GM18508 (cell line): ENCODE data around the gene OR51L1.
"Not testable (repeated sequence)": the region's sequence is repeated elsewhere in the genome, so short reads cannot be mapped to it uniquely, and the experiment has no call there.

ENCODE experiments used
- ATAC-seq: cut with Tn5 transposase; IDR thresholded peaks from one replicate; pipeline ENCODE4 v1.9.1; 2021; ENCODE audit warnings: moderate number of reproducible peaks; ENCODE audit not compliant: insufficient read depth, unreplicated experiment

OR51L1 gene, protein sequence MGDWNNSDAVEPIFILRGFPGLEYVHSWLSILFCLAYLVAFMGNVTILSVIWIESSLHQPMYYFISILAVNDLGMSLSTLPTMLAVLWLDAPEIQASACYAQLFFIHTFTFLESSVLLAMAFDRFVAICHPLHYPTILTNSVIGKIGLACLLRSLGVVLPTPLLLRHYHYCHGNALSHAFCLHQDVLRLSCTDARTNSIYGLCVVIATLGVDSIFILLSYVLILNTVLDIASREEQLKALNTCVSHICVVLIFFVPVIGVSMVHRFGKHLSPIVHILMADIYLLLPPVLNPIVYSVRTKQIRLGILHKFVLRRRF

DNA sequence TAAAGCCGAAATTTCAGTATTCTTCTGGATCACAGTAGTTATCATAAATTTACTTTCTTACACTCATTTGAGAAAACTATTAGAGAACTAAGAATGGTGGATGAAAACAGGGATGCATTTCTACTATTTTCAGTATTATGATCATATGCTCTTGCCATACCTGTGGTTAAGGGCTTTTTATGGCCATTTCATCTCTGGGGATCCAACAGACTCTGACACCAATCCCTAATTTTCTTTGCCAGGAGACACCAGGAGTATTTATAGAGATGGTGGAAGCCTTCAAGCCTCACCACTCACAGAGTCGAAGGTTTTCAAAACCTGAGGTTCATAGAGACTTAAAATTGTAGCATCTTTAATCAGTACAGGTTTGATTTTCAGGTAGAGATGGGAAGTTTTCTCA, at the start of gene OR51L1:
TSS of gene OR51L1 (plus strand) at position 301 of the 400 bp plus-strand sequence. CDS start 4,132 bp downstream, outside the sequence.
- ATAC-seq, result no peak

DNA sequence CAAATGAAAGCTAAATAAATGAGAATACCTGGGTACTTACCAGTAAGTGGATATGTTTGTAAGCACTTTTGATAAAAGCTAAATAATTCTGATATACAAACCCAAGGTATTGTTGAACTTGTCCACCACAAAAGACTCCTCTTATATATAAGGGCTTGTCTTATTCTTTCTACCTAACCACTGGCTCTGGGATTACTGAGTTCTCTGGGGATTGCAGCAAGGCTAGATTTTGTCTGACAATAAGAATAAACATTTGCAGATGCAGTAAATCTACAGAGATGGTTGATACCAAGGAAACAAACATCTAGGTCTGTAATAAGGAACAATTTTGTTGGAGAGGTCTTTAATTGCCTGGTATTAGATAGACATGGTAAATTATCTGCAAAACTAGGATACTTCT, 47.1 kb upstream of the OR51L1 start, which contains the start of gene OR51A4:
TSS of gene OR51A4 (minus strand) at position 101 of the 400 bp plus-strand sequence. CDS start 505 bp downstream, outside the sequence.
- no peak for ATAC-seq

DNA sequence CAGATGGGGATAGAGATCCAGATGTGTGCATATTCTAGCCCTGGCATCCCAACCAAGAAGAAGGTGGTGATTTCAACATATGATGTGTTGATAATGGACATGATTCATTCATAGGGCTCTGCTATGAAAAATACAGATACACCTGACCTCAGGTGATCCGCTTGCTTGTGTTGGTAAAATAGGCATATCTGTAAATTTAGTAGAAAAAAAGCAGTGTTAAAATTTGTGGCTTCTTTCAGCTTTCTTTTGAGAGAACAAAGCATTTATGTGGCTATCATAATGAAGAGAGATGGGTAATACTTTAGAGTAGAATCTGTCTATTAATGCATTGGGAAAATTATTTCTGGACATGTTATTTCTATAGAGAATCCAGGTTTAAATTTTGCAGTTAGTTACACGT, 39.0 kb upstream of the OR51L1 start, which contains the start of gene OR51A2:
TSS of gene OR51A2 (minus strand) at position 101 of the 400 bp plus-strand sequence. CDS start at position 101, 0 bp downstream.
- not testable (repeated sequence) for ATAC-seq

DNA sequence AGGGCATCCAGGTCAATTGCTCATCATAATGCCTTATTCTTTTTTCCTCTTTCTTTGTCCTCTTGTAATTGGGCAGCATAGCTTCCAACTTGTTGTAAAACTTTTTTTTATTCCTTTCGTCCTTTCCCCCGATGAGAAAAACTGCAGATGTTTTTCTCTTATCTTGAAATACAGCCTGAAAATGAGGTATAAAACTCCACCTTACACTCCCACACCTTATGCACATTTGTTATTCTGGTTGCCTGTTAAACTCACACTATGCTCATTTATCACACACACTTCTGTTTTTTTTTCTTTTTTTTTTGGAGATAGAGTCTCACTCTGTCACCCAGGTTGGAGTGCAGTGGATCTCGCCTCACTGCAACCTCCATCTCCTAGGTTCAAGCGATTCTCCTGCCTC, 37.3 kb upstream of the OR51L1 start:
- no peak for ATAC-seq

DNA sequence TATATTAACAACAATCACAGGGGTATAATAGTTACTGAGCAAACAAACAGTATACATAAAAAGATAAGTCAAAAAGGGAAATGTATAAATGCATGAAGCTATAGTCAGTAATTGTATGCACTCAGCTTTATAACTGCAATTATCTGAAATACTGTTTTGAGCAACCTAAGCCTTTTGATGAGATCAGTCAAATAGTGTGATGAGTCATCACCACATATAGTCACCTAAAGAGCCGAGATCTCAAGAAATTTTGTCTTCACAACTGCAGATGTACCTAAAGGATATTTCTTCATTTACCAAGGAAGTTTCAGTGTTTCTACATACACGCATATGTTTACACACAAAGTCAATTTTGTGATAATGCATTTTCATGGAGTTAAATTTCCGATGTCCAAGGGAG, 33.8 kb upstream of the OR51L1 start:
- no peak for ATAC-seq

DNA sequence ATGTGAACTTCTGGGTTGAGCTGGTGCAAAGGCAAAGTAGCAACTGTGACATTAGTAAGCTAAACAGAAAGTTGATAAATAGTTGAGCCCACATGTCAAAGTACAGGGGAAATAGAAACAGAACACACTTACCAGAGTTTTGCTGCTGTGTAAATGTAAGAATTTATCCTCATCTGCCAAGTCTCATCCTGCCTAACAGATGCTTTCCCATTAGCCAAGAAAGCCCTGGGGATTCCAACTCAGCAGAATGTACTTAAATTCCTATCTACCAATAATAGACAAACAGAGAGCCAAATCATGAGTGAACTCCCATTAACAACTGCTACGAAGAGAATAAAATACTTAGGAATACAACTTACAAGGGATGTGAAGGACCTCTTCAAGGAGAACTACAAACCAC, 31.8 kb upstream of the OR51L1 start:
- ATAC-seq, result no peak

DNA sequence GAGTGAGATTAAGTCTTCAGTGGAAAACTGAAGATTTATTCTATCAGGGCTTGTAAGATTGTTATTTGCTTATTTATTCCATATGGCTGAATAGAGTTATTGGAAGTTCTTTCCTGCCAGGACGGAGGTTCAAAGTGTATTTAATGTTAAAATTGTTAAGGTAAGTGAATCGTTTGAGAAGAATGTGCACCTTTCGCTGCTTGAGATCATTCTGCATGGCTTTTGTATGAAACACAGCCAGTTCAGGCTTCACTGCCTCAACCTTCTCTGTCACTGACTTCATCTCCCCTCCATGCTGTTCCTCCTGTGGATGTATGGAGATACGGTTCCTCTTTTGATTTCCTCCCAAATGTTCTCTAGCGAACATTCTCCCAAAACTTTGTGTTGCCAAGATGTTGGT, 19.2 kb upstream of the OR51L1 start:
- ATAC-seq, result no peak

DNA sequence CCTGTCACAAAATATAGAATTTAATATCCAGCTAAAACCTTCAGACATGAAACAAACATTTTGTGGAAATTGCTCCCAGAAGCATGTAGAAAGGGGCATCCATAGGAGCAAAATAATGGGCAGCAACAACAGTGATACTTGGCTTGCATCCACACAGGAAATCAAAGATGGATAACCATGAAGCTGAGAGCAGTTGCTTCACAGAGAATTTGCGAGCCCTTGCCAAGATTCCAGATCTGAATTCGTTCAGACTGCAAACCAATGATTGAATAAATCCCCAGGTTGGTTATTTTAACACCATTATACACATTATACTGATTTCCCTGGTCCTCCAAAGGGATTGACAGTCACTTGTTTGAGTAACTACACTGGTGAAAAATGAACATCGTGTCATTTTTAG, 15.6 kb upstream of the OR51L1 start:
- no peak for ATAC-seq

DNA sequence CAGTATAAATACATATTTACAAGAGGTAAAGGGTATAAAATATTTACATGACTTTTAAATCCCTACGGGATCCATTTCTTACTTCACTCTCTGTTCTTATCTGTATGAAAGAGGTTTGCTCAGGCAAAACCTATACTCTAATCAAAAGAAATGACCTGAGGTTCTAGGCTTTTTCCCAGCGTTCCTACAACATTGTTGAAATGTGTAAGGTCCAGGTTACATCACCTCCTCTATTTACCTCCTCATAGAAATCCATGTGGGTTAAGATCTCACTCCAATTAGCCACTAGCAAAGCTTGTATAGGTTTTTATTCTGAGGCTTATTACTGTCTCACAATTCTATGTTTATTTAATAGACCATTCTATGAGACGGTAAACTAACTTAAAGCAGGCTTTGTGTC, 12.0 kb upstream of the OR51L1 start:
- ATAC-seq, result no peak

DNA sequence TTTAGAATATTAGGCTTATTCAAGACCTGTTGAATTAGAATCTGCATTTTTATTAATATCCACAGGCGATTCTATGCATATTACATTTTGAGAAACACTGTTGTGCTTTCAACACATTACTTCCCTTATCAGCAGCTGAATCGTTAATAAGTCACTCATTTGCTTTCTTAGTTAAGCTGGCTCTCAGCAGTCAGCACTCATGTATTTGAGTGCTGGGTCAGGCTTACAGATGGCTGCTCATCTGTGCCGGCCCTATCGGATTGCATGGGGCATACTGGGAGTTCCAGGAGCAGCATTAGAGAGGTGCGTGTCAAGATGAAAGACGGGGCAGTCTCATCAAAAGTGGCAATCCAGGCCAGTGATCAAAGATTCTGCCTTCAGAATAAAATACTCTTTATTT, 10.8 kb upstream of the OR51L1 start:
- no peak for ATAC-seq

DNA sequence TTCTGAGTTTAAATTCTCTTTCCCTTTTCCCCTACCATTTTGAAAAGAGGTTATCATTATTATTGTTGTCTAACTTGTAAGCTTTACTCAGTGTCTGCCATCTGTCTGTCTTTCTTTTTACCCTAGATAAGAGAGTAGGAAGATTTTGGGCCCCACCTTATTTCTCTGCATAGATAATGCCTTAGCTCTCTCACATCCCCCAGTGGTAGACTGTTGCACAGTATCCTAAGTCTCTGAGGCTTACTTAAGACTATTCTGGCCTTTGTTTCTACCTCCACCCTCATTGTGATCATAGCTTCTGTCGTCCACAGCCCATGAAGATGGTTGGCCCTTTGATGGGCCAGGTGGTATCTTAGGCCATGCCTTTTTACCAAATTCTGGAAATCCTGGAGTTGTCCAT, 3.6 kb upstream of the OR51L1 start:
- no peak for ATAC-seq

DNA sequence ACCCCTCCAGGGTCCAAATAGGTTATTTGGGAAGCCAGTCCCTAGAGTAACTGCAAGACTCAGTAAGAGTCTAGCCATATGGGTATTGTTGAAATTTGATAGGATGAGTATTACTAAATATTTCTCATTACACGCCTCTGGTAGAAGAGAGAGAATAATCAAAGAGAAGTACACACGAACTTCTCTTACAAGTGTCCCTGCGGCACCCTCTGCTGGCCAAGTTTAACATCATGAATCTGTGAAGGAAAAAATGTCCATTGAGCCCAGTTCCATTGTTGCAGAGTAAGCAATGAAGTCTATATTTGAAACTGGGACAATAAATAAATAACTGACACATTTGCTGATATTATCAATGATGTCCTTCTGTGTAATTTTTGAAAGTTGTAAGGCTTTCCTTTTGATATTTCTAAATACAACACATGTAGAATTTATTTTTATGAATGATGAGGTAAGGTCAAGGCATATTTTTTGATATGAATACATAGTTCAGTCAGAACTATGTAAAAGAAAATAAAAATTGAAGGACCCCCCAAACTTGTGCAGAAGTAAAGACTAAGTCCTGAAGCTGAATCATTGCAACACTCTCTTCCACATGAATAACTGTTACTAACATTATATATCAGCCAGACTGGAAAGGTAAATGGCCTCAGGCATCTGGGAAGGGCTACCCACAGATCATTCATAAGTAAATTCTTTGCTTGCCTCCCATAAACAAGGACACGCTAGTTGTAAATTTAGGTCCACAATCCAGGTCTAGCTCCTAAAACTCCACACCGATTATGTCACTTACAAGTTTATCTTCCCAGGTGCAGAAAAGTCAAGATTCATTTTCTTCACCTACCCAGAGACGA, 10.0 kb downstream of the OR51L1 start:
- ATAC-seq, result no peak

DNA sequence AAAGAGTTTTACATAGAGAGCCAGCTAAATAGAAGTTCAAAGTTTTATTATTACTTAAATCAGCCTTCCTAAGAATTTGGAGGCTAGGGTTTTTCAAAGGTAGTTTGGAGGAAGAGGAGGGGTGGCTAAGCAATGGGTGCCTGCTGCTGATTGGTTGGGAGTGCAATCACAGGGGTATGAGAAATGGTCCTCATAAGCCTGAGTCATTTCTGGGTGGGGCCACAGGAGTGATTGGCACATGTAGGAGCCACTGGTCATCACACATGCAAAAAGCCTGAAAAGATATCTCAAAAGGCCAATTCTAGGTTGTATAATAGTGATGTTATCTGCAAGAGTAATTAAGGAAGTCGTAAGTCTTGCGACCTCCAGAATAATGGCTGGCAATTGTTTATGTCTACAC, 12.9 kb downstream of the OR51L1 start:
- ATAC-seq, result no peak

DNA sequence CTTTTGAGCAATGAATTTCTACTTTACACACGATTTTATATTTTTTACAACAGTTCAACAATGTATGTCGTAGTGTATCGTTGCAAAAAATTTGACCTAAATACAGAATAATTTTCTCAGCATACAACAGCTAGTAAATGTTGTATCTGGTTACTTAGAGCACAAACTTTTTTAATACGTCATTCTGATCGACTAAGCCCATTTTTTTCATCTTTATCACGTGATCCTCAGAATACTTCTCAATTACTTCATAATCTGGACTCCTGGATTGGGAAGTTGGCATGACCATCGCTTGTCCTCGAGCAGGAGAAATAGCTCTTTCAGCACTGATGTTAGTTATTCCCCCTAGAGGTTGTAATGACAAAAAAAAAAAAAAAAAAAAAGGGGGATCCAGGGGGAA, 16.6 kb downstream of the OR51L1 start:
- no peak for ATAC-seq

DNA sequence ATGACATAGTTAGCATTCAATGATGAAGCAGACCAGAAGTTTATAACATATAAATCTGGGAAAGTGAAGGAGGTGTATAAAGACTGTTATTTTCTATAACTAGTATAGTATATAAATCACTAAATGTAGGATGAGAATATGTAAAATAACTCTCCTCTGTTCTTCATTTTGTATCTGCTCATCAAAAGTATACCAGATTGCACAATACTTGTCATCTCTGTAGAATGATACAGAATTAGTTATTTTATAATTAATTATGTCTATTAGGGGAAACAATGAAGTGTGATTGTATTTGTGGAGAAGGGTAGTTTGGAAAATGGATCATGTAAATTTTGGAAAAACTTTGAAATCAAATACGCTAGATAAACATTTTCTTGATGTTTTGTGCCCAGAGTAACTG, 18.4 kb downstream of the OR51L1 start:
- no peak for ATAC-seq

DNA sequence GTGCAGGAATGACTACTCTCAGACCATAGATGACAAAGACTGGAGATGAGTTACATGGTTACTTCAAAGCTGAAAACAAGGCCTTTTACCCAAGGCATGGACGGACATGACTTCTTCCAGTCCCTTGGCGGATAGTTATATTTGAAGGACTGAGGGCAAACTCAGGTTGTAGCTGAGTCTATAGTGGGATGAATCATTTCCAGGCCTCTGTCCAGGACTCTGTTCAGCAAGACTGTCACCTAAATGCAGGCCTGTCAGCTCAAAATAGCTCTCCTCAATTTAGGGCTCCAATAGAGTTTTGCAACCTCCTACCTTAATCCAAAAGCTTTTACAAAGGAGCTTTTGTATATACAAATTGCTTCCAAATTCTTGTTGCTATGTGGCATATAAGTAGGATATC, 27.3 kb downstream of the OR51L1 start:
- ATAC-seq, result no peak

DNA sequence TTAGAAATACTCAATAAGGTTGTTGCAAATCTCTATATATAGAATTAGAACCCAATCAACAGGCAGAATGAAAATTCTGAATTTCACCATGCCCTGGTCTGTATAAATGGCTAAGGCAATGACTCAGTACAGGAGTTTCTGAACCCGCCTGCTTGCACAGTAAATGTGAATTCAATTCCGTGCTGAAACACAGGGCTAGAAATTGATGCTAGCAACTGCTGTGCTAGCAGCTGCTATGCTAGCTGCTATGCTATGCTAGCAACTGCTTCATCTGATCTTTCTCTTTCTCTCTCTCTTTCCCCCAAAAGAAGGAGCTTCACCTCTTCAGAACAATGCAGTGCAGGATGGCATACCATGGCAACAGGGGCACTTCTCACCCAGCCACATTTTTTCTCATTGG, 42.0 kb downstream of the OR51L1 start:
- no peak for ATAC-seq

DNA sequence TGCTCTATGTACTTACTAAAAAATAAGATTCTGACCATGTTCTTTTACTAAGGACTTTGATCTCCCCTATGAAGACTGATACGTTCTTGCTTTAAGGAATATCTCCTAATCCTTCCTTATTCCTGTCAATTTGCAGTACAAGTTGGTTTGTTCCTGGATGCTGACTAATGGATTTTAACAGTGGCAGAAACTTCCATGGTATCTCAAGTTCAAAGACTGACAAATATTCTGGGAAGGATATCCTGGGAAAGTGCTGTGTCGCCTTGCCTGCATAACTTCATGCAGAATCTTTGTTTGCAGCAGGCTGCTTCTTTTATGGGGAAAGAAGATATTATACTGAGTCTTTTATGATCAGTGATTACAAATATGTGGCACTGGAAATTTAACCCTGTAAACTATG, 43.3 kb downstream of the OR51L1 start:
- no peak for ATAC-seq

DNA sequence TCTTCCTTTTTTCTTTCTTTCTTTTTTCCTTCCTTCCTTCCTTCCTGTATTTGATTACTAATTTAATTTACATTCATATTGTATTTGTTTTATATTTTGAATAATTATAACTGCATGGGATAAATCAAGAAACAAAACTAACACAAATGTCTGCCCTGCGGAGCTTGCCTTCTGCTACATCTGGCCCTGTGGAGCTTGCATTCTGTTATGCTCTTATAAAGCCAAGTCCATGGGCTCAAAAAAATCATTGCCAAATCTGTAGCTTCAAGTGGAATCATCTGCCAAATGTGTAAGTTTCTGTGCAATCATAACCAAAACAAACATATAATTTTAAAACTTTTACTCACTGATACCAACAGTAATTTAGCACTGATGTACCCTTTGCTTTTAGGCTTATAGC, 43.7 kb downstream of the OR51L1 start:
- no peak for ATAC-seq

DNA sequence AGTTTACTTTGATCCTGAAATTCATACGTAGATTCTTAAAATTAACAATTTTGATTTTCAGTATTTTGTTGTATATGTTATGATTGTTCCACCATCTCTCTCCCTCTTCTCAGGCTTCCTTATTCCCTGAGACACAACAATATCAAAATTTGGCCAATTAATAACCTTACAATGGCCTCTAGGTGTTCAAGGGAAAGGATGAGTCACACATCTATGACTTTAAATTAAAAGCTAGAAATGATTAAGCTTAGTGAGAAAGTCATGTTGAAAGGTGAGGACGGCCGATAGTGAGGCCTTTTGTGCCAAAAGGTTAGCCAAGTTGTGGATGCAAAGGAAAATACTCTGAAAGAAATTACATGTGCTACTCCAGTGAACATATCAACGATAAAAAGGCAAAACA, 46.2 kb downstream of the OR51L1 start:
- no peak for ATAC-seq

DNA sequence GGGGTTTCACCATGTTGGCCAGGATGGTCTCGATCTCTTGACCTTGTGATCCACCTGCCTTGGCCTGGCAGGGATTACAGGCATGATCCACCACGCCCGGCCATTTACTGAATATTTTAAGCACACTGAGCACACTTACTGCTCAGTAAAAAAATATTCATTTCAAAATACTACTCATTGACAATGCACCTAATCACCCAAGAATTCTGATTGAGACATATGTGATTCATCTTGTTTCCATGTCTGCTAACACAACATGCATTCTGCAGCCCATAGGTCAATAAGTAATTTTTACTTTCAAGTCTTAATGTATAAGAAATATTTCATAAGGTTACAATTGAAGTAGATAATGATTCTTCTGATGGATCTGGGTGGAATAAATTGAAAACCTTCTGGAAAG, 47.4 kb downstream of the OR51L1 start:
- ATAC-seq, result no peak
